ENCODE measurements around the gene FAM240A. TPM values are rescaled to one million over a fixed set of nuclear protein-coding genes. Genes with fewer than 3 reads are reported as not detected.
A peak's percentile ranks its signal among the peaks of the same experiment; 100 is the strongest.

Gene FAM240A
- total and polyA plus RNA-seq, 7 donors, result 0.01 to 0.96 (median 0.09) TPM; not detected in 3

GRCh38 chr3:46646700-46647099 lies 34.4 kb downstream of the FAM240A start:
- TF ChIP-seq, protein P1, sequence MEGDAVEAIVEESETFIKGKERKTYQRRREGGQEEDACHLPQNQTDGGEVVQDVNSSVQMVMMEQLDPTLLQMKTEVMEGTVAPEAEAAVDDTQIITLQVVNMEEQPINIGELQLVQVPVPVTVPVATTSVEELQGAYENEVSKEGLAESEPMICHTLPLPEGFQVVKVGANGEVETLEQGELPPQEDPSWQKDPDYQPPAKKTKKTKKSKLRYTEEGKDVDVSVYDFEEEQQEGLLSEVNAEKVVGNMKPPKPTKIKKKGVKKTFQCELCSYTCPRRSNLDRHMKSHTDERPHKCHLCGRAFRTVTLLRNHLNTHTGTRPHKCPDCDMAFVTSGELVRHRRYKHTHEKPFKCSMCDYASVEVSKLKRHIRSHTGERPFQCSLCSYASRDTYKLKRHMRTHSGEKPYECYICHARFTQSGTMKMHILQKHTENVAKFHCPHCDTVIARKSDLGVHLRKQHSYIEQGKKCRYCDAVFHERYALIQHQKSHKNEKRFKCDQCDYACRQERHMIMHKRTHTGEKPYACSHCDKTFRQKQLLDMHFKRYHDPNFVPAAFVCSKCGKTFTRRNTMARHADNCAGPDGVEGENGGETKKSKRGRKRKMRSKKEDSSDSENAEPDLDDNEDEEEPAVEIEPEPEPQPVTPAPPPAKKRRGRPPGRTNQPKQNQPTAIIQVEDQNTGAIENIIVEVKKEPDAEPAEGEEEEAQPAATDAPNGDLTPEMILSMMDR (IDR thresholded peaks at IDR 0.05), result no peak
- H3K4me3 ChIP-seq, result no peak overlapping the region
- H3K9me3 ChIP-seq, result peaks cover 3% of the 10 kb centered on the region
- H3K4me1 ChIP-seq, result peaks cover 5% of the 10 kb centered on the region
- intact Hi-C loops (cut with DNase I), result no loop called here
- no peak for DNase-seq
- no peaks in the 10 kb centered on the region for H3K27me3 ChIP-seq (ENCODE audit: insufficient read depth in 3 of 3, low read length in 2 of 3)
- 42 to 67% (median 57%) methylated on average over 6 of the region's 6 CpGs for WGBS, 3 donors
- H3K27ac ChIP-seq, result no peak overlapping the region
- peak; percentile 67 to 98 (median 82) for ATAC-seq
- H3K36me3 ChIP-seq (ENCODE audit: insufficient read depth in 1 of 2, low read depth in 1 of 2), result no peaks in the 10 kb centered on the region

GRCh38 chr3:46648096-46648495 lies 35.8 kb downstream of the FAM240A start:
- Histone ChIP-seq H3K27ac (no peak overlapping the region), H3K27me3 (ENCODE audit: insufficient read depth in 3 of 3, low read length in 2 of 3) (no peaks in the 10 kb centered on the region), H3K4me3 (no peak overlapping the region), H3K9me3 (peaks cover 6% of the 10 kb centered on the region), H3K4me1 (peaks cover 5% of the 10 kb centered on the region), H3K36me3 (ENCODE audit: insufficient read depth in 1 of 2, low read depth in 1 of 2) (no peaks in the 10 kb centered on the region)
- 48 to 99% (median 96%) methylated on average over 2 of the region's 2 CpGs for WGBS, 3 donors
- ATAC-seq (no peak), DNase-seq (no peak)
- TF ChIP-seq, protein P1 (IDR thresholded peaks at IDR 0.05), result no peak
- intact Hi-C loops (cut with DNase I), result no loop called here

DNA sequence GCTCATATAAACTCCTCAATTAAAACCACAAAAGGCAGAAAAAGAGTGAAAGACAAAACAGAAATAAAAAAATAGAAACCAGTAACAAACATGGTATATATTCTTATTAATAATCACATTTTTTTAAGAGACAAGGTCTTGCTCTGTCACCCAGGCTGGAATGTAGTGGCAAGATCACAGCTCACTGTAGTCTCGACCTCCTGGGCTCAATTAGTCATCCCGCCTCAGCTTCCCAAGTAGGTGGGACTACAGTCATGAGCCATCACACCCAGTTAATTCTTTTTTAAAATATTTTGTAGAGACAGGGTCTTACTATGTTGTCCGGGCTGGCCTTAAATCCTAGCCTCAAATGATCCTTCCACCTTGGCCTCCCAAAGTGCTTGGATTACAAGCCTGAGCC lies 37.1 kb downstream of the FAM240A start:
- no peaks in the 10 kb centered on the region for H3K27me3 ChIP-seq (ENCODE audit: insufficient read depth in 3 of 3, low read length in 2 of 3)
- H3K9me3 ChIP-seq, result peaks cover 6% of the 10 kb centered on the region
- TF ChIP-seq, protein P1 (IDR thresholded peaks at IDR 0.05), result no peak
- no peak for DNase-seq
- H3K4me1 ChIP-seq, result peaks cover 5% of the 10 kb centered on the region
- ATAC-seq, result no peak
- H3K27ac ChIP-seq, result no peak overlapping the region
- H3K36me3 ChIP-seq (ENCODE audit: insufficient read depth in 1 of 2, low read depth in 1 of 2), result no peaks in the 10 kb centered on the region
- intact Hi-C loops (cut with DNase I), result no loop called here
- no peak overlapping the region for H3K4me3 ChIP-seq
- 78 to 90% (median 87%) methylated on average over 3 of the region's 3 CpGs for WGBS, 3 donors

- intact Hi-C loops (cut with DNase I), result no loop called here
- H3K9me3 ChIP-seq, result peaks cover 6% of the 10 kb centered on the region
- H3K4me3 ChIP-seq, result no peak overlapping the region
- TF ChIP-seq, protein P1 (IDR thresholded peaks at IDR 0.05), result no peak
- WGBS, 3 donors, result 49 to 61% (median 55%) methylated on average over 1 of the region's 1 CpG
- H3K4me1 ChIP-seq, result peaks cover 5% of the 10 kb centered on the region
- H3K36me3 ChIP-seq (ENCODE audit: insufficient read depth in 1 of 2, low read depth in 1 of 2), result no peaks in the 10 kb centered on the region
- no peak overlapping the region for H3K27ac ChIP-seq
- DNase-seq (no peak), ATAC-seq (no peak)
- no peaks in the 10 kb centered on the region for H3K27me3 ChIP-seq (ENCODE audit: insufficient read depth in 3 of 3, low read length in 2 of 3)
Measured at GRCh38 chr3:46651084-46651483, 38.8 kb downstream of the FAM240A start.

DNA sequence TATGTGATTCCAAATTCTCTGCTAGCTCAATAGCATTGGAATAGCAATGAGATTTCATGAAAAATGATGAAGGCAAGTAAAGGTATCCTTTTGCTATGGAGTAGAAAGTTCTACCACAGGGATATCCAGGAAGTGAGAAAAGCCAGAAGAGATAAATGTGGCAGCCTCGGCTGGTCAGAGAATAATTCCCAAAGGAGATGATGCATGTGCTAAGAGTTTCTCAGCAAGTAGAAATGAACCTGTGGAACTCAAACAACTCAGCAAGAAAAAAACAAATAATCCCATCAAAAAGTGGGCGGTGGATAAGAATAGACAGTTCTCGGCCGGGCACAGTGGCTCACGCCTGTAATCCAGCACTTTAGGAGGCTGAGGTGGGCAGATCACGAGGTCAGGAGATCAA lies 42.9 kb downstream of the FAM240A start:
- H3K36me3 ChIP-seq (ENCODE audit: insufficient read depth in 1 of 2, low read depth in 1 of 2), result no peaks in the 10 kb centered on the region
- H3K9me3 ChIP-seq, result peaks cover 6% of the 10 kb centered on the region
- intact Hi-C loops (cut with DNase I), result no loop called here
- WGBS, 3 donors, result 71 to 79% (median 77%) methylated on average over 6 of the region's 6 CpGs
- H3K4me1 ChIP-seq, result no peaks in the 10 kb centered on the region
- ATAC-seq, result no peak
- no peak for DNase-seq
- no peaks in the 10 kb centered on the region for H3K27me3 ChIP-seq (ENCODE audit: insufficient read depth in 3 of 3, low read length in 2 of 3)
- TF ChIP-seq, protein P1 (IDR thresholded peaks at IDR 0.05), result no peak
- no peak overlapping the region for H3K27ac ChIP-seq
- no peak overlapping the region for H3K4me3 ChIP-seq
